22Rv1 (cell line): Measurements from ENCODE around the gene MTG2.

Experiments
- H3K27ac ChIP-seq: fragments of 450-650 bp; 2 replicates; pipeline ENCODE4 v1.5.1; 2017
- CTCF ChIP-seq: fragments of 450-650 bp; IDR thresholded peaks from 2 replicates; pipeline ENCODE4 v1.5.1; 2017; ENCODE audit warnings: mild to moderate bottlenecking
- ZFX ChIP-seq: fragments of 450-650 bp; IDR thresholded peaks from 2 replicates; pipeline ENCODE4 v1.6.1; 2017; ENCODE audit warnings: antibody characterized with exemption, borderline replicate concordance

Gene MTG2

GRCh38 chr20:62202676-62203377 lies 20.0 kb downstream of the MTG2 start:
- H3K27ac ChIP-seq: no peak overlapping the region
- TF ChIP-seq ZFX (no peak), CTCF (no peak)

GRCh38 chr20:62203378-62204030 lies 20.7 kb downstream of the MTG2 start:
- no peak overlapping the region for H3K27ac ChIP-seq
- TF ChIP-seq CTCF: no peak
- no peak for TF ChIP-seq ZFX

- H3K27ac ChIP-seq: no peak overlapping the region
- TF ChIP-seq CTCF (no peak), ZFX (no peak)
Measured at GRCh38 chr20:62205618-62206387, 23.0 kb downstream of the MTG2 start.

- H3K27ac ChIP-seq: no peak overlapping the region
Measured at GRCh38 chr20:62206388-62206775, 23.6 kb downstream of the MTG2 start.

GRCh38 chr20:62208061-62208794 lies 25.4 kb downstream of the MTG2 start:
- no peak overlapping the region for H3K27ac ChIP-seq

More at GRCh38 chr20:62206388-62206775, 23.6 kb downstream of the MTG2 start:
- no peak for TF ChIP-seq ZFX
- TF ChIP-seq CTCF: no peak

More at GRCh38 chr20:62208061-62208794, 25.4 kb downstream of the MTG2 start:
- TF ChIP-seq CTCF (no peak), ZFX (no peak)
